CD1c-positive myeloid dendritic cell (primary cell): ENCODE measurements around the gene HECTD3.
"Not testable (repeated sequence)": the region's sequence is repeated elsewhere in the genome, so short reads cannot be mapped to it uniquely, and the experiment has no call there.

Source experiments
- DNase-seq: peaks from one replicate; pipeline ENCODE4 v3.0.0-alpha.2; 2016; ENCODE audit errors: extremely low spot score

The HECTD3 gene

DNA sequence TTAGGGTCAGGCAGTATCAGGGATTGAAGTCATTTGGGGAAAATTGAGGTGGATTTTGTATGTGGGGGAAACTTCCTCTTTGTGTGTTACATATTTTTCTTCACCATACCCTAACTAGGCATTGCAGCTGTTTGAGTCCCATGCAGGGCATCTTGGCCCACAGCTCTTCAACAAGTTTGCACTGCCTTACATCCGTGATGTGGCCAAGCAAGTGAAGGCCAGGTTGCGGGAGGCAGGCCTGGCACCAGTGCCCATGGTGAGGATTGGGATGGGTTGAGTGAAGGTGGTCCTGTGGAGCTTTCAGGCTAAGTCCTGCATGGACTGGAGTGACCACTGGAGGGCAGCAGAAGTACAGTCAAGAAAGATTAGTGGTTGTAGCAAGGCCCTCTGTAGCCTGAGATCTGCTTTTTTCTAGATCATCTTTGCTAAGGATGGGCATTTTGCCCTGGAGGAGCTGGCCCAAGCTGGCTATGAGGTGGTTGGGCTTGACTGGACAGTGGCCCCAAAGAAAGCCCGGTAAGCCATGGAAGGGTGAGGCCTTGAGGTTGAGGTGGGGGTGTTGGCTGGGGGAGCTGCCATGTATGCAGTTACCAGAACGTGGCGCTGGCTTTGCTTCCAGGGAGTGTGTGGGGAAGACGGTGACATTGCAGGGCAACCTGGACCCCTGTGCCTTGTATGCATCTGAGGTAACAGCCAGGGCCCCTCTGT is 3.4 kb upstream of the HECTD3 start:
- peak; percentile 76 for DNase-seq

DNA sequence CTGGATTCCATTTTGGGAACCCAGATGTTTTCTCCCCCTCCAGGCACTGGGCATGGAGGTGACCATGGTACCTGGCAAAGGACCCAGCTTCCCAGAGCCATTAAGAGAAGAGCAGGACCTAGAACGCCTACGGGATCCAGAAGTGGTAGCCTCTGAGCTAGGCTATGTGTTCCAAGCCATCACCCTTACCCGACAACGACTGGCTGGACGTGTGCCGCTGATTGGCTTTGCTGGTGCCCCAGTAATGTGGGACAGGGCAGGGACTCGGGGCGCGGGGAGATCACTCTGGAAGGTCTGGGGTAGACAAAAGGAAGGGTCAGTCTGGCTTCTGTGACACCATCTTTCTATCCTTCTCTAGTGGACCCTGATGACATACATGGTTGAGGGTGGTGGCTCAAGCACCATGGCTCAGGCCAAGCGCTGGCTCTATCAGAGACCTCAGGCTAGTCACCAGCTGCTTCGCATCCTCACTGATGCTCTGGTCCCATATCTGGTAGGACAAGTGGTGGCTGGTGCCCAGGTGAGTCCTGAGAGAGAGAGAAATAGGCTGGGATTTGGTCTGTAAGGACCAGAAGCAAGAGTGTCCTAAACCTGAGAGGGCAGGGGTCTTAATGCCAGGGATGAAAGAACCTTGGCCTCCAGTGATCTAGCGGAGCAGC is 2.6 kb upstream of the HECTD3 start:
- DNase-seq = no peak

GRCh38 chr1:45012639-45013278 is 1.6 kb upstream of the HECTD3 start:
- DNase-seq = peak; percentile 57

DNA sequence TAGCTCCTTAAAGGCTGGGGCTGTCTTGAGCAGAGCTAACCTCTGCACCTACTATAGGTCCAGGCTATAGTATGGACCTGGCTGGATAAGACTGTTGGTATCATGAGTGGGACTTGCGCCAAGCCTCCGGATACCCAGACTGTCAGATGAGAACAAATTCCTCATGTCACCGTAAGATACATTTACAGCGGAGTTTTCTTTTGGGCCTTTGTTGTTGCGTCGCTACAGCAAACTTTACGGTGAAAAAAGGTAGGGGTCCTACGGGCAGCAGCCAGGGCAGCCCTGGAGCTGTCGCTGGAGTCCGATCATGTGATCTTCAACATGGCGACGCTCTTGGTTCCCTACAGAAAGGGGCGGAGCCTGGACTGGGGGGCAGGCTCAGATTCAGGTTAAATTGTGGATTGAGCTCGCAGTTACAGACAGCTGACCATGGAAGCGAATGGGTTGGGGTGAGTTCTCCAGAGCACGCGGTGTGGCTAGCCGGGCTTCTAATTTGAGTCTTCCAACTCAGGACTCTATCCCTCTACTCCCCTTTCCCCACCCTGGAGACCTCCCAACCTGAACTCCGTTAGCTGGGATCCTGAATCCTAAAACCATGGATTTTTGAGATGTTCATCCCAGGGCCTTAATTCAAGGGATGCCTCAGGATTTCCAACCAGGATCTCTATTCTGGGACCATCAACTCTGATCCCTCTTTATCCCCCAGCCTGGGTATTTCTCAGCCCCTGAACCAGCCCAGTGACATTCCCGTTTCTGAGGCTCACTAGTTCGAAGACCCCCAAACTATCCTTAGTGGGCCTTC is 914 bp upstream of the HECTD3 start, which contains the start of gene UROD:
Gene UROD (plus strand): TSS at position 418 of the 802 bp plus-strand sequence. CDS start 12 bp downstream, at position 430.
- peak; percentile 96 for DNase-seq

DNA sequence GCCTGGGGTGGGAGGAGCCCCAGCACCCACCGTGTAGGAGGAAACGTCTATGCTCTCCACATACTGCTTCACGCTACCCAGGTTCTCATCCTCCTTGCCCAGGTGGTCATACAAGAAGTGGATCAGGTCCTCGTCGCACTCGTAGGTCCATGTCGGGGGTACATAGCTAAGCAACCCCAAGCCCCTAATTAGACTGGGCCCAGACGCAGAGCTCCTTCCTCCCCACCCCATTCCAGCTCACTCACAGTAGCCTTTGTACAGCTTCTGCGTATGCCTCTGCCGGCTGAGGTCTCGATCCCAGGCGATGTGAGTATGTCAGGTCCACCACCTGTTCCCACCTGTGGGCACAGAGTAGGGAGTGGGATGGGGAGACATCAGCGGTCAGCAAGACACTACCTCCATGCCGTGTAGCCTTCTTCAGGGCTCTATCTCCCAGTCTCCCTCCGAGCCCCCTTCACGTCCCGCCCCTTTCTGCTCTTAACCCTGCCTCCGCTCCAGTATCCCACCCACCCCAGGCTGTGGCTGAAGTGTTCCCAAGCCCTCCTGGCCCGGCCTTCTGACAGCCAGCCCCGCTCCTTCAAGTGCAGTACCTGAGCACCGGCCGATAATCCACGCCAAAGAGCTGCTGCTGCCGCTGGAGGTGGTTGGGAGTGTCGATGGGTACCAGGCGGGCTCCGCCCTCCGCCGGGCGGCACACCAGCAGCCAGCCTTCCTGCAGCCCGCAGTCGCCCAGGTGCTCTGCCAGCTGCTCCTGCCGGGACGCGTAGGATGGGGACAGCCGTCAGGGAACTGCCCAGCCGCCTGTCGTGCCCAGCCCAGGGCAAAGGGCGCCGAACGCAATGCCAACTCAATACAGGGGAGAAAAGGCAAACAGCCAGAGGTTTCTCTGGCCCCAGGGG is 919 bp downstream of the HECTD3 start:
- DNase-seq = no peak

- DNase-seq = no peak
These were observed 1.7 kb downstream of the HECTD3 start for GRCh38 chr1:45009296-45009865.

- DNase-seq = no peak
These were observed 2.6 kb downstream of the HECTD3 start for GRCh38 chr1:45008516-45008915.

DNA sequence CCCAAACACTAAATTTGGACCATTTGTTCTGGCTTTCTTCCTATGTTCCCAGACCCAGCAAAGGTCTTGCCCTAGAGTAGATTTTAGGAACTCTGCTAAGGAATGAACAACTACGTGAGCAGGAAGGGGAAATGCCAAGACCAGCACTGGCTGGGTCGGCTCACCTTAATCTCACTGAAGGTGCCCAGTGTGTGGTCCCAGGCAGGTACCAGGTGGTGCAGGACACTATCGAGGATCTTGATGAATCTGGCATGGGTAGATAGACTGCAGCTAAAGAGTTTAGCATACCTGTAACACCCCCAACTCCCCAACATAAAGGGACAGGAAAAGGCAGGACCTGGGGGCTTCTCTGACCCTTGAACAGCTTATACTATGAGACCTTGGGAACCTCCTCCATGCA is 3.0 kb downstream of the HECTD3 start:
- no peak for DNase-seq

DNA sequence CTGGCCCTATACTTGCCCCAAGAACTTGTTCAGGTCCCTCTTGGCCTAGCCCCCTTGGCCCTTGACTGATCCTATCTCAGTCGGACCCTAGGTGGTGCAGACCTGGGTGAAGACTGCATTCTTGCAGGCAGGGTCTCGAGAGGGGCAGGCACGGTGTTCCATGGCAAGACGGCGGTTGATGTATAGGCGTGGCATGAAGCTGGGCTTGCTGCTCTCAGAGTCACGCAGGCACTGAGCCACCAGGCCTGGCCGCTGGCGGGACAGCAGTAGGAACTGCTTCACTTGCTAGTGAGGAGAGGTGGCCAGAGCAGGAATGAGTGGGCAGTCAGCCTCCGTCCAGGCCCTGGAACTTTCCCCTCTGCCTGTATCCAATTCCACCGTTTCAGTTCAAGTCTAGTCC is 3.8 kb downstream of the HECTD3 start:
- DNase-seq = no peak

- no peak for DNase-seq
These were observed 5.4 kb downstream of the HECTD3 start for GRCh38 chr1:45005761-45006160.

GRCh38 chr1:45004281-45004920 is 6.7 kb downstream of the HECTD3 start:
- no peak for DNase-seq

- no peak for DNase-seq
These were observed 7.4 kb downstream of the HECTD3 start for GRCh38 chr1:45003741-45004140.

DNA sequence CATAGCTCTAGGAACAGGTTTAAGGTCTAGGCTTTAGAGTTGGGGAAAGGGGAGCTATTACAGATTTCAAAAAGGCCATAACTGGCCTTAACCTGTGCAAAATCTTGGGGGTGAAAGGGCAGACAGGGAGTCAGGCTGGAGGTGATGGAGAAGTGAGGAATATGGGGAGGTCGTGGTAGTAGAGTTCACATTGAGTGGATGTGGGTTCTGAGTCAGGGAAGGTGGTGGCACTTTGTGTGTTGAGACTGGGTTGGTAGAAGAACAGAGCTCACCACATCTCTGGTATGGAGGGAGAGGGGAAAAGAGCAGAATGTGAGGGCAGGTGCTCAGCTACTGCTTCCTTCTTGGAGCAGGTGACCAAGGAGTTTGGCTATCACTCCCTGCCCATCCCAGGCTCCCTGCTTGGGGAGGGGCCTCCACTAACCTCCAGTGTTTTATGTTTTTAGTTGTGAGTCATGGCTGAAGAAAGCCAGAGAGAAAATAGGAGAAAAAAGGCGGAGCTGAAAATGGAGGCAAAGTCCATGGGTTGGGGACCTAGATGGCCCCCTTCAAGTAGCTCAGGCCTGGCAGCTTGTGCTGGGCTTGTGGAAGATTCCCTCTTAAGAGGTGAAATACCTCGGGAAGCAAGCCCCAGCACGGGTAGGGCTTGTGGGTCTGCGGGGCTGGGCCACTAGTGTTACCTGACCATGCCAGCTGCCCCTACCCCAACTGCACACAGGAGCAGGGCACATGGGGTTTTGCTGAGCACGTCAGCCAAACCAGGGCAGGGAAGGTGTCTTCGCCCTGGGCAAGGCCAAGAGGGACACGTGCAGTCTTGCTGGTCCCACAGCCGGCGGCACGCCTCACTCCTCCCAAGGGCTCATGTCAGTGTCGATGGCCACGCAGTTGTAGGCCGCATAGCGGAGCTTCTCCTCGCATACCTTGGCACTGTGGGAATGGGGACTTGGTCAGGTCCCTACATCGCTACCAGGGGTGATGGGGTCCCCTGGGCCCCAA is 8.2 kb downstream of the HECTD3 start:
- no peak for DNase-seq

- not testable (repeated sequence) for DNase-seq
These were observed 9.5 kb downstream of the HECTD3 start for GRCh38 chr1:45001576-45001975.

- DNase-seq = peak; percentile 35
These were observed 10.1 kb downstream of the HECTD3 start for GRCh38 chr1:45001011-45001481.

- no peak for DNase-seq
These were observed 11.9 kb downstream of the HECTD3 start for GRCh38 chr1:44999232-44999631.

DNA sequence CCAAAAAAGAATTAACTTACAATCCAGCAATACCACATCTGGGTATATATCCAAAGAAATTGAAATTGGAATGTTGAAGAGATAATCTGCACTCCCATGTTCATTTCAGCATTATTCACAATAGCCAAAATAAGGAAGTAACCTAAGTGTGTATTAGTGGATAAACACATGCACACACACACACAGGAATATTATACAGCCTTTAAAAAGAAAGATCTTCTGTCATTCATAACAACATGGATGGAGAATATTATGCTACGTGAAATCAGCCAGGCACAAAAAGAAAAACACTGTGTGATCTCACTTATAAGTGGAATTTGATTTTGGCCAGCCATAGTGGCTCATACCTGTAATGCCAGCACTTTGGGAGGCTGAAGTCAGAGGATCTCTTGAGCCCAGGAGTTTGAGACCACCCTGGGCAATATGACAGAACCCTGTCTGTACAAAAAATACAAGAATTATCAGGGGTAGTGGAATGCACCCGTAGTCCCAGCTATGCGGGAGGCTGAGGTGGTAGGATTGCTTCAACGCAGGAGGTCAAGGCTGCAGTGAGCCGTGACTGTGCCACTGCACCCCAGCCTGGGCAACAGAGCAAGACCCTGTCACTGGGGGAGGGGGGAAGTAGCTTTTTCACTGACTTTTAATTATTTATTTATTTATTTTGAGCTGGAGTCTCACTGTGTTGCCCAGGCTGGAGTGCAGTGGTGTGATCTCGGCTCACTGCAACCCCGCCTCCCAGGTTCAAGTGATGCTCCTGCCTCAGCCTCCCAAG is 15.5 kb downstream of the HECTD3 start:
- no peak for DNase-seq

DNA sequence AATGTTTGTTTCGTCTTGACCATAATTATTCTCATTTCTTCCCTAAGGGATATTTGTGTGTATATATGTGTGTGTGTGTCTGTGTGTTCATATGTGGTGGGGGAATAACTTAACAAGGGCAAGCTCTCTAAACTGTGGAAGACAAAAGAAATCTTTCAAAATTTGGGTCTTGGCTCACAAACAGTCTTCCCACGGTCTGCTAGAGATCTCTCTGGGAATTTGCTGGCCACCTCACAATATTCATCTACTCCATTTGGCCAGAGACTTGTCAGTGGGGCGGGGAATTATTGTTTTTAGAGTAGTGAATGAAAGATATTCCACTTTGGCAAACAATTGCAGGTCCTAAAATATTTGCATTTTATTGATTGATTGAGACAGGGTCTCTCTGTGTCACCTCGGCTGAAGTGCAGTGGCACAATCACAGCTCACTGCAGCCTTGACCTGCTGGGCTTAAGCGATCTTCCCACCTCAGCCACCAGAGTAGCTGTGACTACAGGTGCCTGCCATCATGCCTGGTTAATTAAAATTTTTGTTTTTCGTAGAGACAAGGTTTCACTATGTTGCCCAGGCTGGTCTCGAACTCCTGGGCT is 16.7 kb downstream of the HECTD3 start:
- no peak for DNase-seq
